Non-pigmented ciliary epithelial cell (primary cell): ENCODE measurements around the gene HMCN2.

Source experiments
- DNase-seq: peaks from one replicate; pipeline ENCODE4 v3.0.0-alpha.2; 2010; ENCODE audit warnings: low read depth

The HMCN2 gene

GRCh38 chr9:130308081-130308571, 42.6 kb downstream of the HMCN2 start:
- no peak for DNase-seq

GRCh38 chr9:130309689-130310455, 44.3 kb downstream of the HMCN2 start:
- no peak for DNase-seq

GRCh38 chr9:130310456-130310855, 44.9 kb downstream of the HMCN2 start:
- DNase-seq: no peak

- DNase-seq: no peak
Measured at GRCh38 chr9:130311003-130311402, 45.4 kb downstream of the HMCN2 start.

- no peak for DNase-seq
Measured at GRCh38 chr9:130311408-130312140, 46.0 kb downstream of the HMCN2 start.

- no peak for DNase-seq
Measured at GRCh38 chr9:130313103-130313858, 47.7 kb downstream of the HMCN2 start.

- no peak for DNase-seq
Measured at GRCh38 chr9:130315446-130316226, 50.1 kb downstream of the HMCN2 start.

GRCh38 chr9:130316430-130316829, 50.9 kb downstream of the HMCN2 start:
- DNase-seq: no peak

GRCh38 chr9:130319300-130319699, 53.7 kb downstream of the HMCN2 start:
- no peak for DNase-seq

- no peak for DNase-seq
Measured at GRCh38 chr9:130319944-130320712, 54.6 kb downstream of the HMCN2 start.

- no peak for DNase-seq
Measured at GRCh38 chr9:130320723-130321481, 55.3 kb downstream of the HMCN2 start.

GRCh38 chr9:130321539-130321938, 56.0 kb downstream of the HMCN2 start:
- DNase-seq: no peak

GRCh38 chr9:130323051-130323745, 57.6 kb downstream of the HMCN2 start:
- DNase-seq: no peak

- no peak for DNase-seq
Measured at GRCh38 chr9:130325921-130326320, 60.4 kb downstream of the HMCN2 start.

GRCh38 chr9:130327070-130327780, 61.7 kb downstream of the HMCN2 start:
- no peak for DNase-seq

- no peak for DNase-seq
Measured at GRCh38 chr9:130327781-130328348, 62.3 kb downstream of the HMCN2 start.

- DNase-seq: no peak
Measured at GRCh38 chr9:130328349-130328801, 62.8 kb downstream of the HMCN2 start.

- DNase-seq: no peak
Measured at GRCh38 chr9:130329061-130329460, 63.5 kb downstream of the HMCN2 start.
